OCI-LY7 (cell line): ENCODE results near the gene FOXL1.

Source experiments
- CTCF ChIP-seq: fragments of 200-600 bp; sonication (generic); conservative IDR thresholded peaks from 2 replicates; pipeline ENCODE4 v1.5.1; 2014; ENCODE audit warnings: mild to moderate bottlenecking, antibody characterized with exemption, low read length, moderate library complexity, mixed read lengths
- EZH2phosphoT487 ChIP-seq: fragments of 200-600 bp; sonication (generic); IDR thresholded peaks from 2 replicates; pipeline ENCODE4 v1.6.1; 2018; ENCODE audit warnings: low read depth, borderline replicate concordance, mild to moderate bottlenecking, mixed run types, antibody characterized with exemption, low read length, moderate library complexity, mixed read lengths

GRCh38 chr16:86611941-86612340 is 33.6 kb downstream of the FOXL1 start:
- no peak for TF ChIP-seq CTCF
- TF ChIP-seq EZH2phosphoT487: no peak
